Measurements from ENCODE around the gene SCNN1G.

GRCh38 chr16:23214796-23215195 is 32.3 kb downstream of the SCNN1G start:
- TF ChIP-seq CTCF (IDR thresholded peaks at IDR 0.05; ENCODE audit: borderline replicate concordance, extremely low read depth, low read length, poor library complexity, severe bottlenecking) (no peak), EZH2 (IDR thresholded peaks at IDR 0.05; ENCODE audit: borderline replicate concordance, low read depth, low read length, severe bottlenecking) (no peak)
